T-helper 2 cell treated with Interferon-gamma antibody and Interleukin-4, amounts not matched to agents 5 μg/mL and 100 μg/mL, for 36 hours (primary cell): Measurements from ENCODE around the gene SNRNP200.

Experiments
- DNase-seq: peaks from one replicate; pipeline ENCODE4 v3.0.0; 2021; ENCODE audit warnings: low spot score
- H3K27ac Mint-ChIP-seq: one replicate; pipeline ENCODE4 v1.8.0; 2021; ENCODE audit warnings: mild to moderate bottlenecking, mixed read lengths
- H3K27me3 Mint-ChIP-seq: one replicate; pipeline ENCODE4 v1.8.0; 2021; ENCODE audit warnings: low read depth, mixed read lengths
- H3K36me3 Mint-ChIP-seq: one replicate; pipeline ENCODE4 v1.8.0; 2021; ENCODE audit warnings: low read depth, mixed read lengths
- H3K4me1 Mint-ChIP-seq: one replicate; pipeline ENCODE4 v1.8.0; 2021; ENCODE audit warnings: low read depth, mixed read lengths
- H3K4me3 Mint-ChIP-seq: one replicate; pipeline ENCODE4 v1.8.0; 2022; ENCODE audit warnings: mild to moderate bottlenecking, moderate library complexity, mixed read lengths
- H3K9me3 Mint-ChIP-seq: one replicate; pipeline ENCODE4 v1.8.0; 2021; ENCODE audit warnings: mixed read lengths

Gene SNRNP200

GRCh38 chr2:96276787-96277499 is 28.4 kb downstream of the SNRNP200 start:
- Mint-ChIP-seq H3K36me3 (peaks cover 65% of the 10 kb centered on the region), H3K4me3 (no peak overlapping the region), H3K4me1 (no peaks in the 10 kb centered on the region), H3K27me3 (no peaks in the 10 kb centered on the region), H3K27ac (no peak overlapping the region), H3K9me3 (no peaks in the 10 kb centered on the region)
- DNase-seq = no peak

- Mint-ChIP-seq H3K9me3 (no peaks in the 10 kb centered on the region), H3K4me3 (no peak overlapping the region), H3K27ac (no peak overlapping the region)
Measured at GRCh38 chr2:96274355-96275056, 30.8 kb downstream of the SNRNP200 start.

DNA sequence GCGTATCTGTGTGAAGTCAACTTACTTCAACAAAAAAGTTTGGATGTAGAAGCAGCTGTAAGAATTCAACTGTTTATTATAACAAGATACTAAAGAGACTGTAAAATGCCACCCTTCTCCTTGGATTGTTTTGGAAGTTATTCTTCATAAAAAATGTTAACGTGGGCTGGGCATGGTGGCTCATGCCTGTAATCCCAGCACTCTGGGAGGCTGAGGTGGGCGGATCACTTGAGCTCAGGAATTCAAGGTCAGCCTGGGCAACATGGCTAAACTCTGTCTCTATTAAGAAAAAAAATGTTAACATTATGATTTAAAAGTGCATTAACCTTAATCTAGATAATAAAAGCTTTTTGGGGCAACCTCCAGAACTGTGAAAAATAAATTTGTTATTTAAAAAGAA is 31.6 kb downstream of the SNRNP200 start:
- DNase-seq = no peak
- Mint-ChIP-seq H3K9me3 (no peaks in the 10 kb centered on the region), H3K27me3 (no peaks in the 10 kb centered on the region), H3K4me1 (peaks cover 2% of the 10 kb centered on the region), H3K4me3 (no peak overlapping the region), H3K36me3 (peaks cover 59% of the 10 kb centered on the region), H3K27ac (no peak overlapping the region)

More at GRCh38 chr2:96274355-96275056, 30.8 kb downstream of the SNRNP200 start:
- Mint-ChIP-seq H3K36me3 (peaks cover 60% of the 10 kb centered on the region), H3K4me1 (no peaks in the 10 kb centered on the region), H3K27me3 (no peaks in the 10 kb centered on the region)
- DNase-seq = no peak

DNA sequence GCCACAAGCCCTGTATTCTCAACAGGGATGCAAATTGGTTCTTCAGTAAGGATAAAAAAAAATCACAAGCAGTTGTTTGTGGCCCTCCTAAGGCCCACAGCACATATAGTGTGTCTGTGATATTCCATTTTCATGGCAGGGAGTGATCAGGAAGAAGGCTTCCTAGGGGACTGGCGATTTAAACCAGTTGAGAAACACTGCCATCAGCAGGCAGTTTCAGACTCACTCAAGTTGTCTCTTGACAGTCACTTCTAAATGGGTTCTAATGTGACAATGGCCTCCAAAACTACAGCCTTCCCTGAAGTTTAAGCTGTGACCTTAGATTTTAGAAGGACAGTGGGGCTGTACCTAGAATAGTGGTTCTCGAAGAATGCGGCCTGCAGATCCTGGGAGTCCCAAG is 33.4 kb downstream of the SNRNP200 start:
- H3K4me1 Mint-ChIP-seq = peaks cover 11% of the 10 kb centered on the region

GRCh38 chr2:96267159-96267971 is 38.0 kb downstream of the SNRNP200 start:
- Mint-ChIP-seq H3K4me3 (peak overlapping the region; percentile 99), H3K36me3 (peaks cover 45% of the 10 kb centered on the region), H3K9me3 (no peaks in the 10 kb centered on the region), H3K27me3 (no peaks in the 10 kb centered on the region), H3K4me1 (peaks cover 28% of the 10 kb centered on the region), H3K27ac (peak overlapping the region; percentile 87)
- DNase-seq = peak; percentile 64

More for the DNA sequence above, 33.4 kb downstream of the SNRNP200 start:
- H3K4me3 Mint-ChIP-seq = no peak overlapping the region
- no peak overlapping the region for H3K27ac Mint-ChIP-seq
- H3K36me3 Mint-ChIP-seq = peaks cover 56% of the 10 kb centered on the region
- DNase-seq = no peak
- no peaks in the 10 kb centered on the region for H3K9me3 Mint-ChIP-seq
- H3K27me3 Mint-ChIP-seq = no peaks in the 10 kb centered on the region

- Mint-ChIP-seq H3K4me3 (peak within 1 kb of the TSS; percentile 99), H3K36me3 (peaks cover 44% of the 10 kb centered on the region)
Measured at GRCh38 chr2:96265840-96266679, 39.3 kb downstream of the SNRNP200 start, which contains the start of the genes CIAO1 and TMEM127. TSS of gene CIAO1 (plus strand) at chr2:96266225. CDS start at chr2:96266351, 126 bp downstream. TSS of gene TMEM127 (minus strand) at chr2:96265997. CDS start at chr2:96265381, 616 bp downstream.

DNA sequence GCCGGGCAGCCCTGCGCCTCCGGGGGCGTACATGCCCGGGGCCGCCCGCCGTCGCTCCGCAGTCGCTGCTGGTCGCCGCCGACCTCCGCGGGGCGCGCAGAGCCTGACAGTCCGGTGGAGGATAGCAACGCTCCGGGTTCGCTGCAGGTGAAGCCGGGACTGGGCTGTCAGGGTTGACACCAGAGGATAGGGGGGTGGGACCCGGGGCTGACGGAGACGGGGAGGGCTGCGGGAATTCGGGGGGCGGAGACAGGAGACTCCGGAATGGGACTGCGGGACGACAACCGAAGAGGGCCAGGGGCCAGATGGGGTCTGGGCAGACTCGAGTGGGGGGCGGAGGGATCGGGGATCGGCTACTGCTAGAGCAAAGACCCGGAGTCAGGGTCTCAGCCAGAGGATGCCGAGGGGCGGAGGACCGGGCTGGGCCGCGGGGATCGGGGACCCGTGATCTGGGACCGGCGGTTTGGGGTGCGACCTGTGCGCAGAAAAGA is 40.0 kb downstream of the SNRNP200 start:
- peak overlapping the region; percentile 99 for H3K4me3 Mint-ChIP-seq
- H3K27me3 Mint-ChIP-seq = no peaks in the 10 kb centered on the region
- peak overlapping the region; percentile 92 for H3K27ac Mint-ChIP-seq
- H3K4me1 Mint-ChIP-seq = peaks cover 33% of the 10 kb centered on the region
- H3K9me3 Mint-ChIP-seq = no peaks in the 10 kb centered on the region
- H3K36me3 Mint-ChIP-seq = peaks cover 51% of the 10 kb centered on the region
- peak; percentile 29 for DNase-seq

More at GRCh38 chr2:96265840-96266679, 39.3 kb downstream of the SNRNP200 start, which contains the start of the genes CIAO1 and TMEM127:
- no peaks in the 10 kb centered on the region for H3K9me3 Mint-ChIP-seq
- peak within 1 kb of the TSS; percentile 92 for H3K27ac Mint-ChIP-seq
- H3K4me1 Mint-ChIP-seq = peaks cover 28% of the 10 kb centered on the region
- DNase-seq = peak; percentile 100
- no peaks in the 10 kb centered on the region for H3K27me3 Mint-ChIP-seq

DNA sequence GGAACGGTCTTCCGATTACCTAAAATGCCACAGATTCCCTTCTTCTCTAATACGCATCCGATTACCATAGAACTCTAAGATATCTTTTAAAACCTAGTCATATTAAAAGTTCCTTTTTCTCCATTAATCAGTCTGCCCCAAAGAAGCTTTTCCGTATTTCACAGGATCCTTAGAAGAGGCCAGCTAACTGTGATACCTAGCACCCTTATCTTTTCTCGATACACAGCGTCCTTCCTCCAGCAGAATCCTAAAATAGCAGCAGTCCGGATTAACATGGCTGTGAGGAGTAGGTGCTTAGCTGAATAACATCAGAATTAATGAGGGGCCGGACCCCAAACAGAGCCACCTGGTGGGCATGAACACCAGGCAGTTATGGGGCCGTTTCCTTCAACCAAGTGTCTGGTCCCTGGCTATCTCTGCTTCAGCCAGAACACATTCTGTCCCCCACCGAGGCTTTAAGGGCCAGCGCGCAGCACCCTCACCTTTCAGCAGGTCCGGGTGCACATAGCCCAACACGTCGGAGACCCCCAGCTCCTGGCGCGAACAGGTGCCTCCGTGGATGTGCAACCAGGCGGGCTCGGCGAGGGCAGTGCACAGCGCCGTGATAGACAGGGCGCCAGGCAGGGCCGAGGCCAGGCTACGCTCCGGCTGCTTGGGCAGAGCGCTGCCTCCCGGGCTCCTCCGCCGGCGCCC is 40.5 kb downstream of the SNRNP200 start:
- peaks cover 37% of the 10 kb centered on the region for H3K4me1 Mint-ChIP-seq
- no peaks in the 10 kb centered on the region for H3K27me3 Mint-ChIP-seq
- peak; percentile 15 for DNase-seq
- H3K4me3 Mint-ChIP-seq = peak overlapping the region; percentile 84
- H3K36me3 Mint-ChIP-seq = peaks cover 49% of the 10 kb centered on the region
- H3K9me3 Mint-ChIP-seq = no peaks in the 10 kb centered on the region
- peak overlapping the region; percentile 68 for H3K27ac Mint-ChIP-seq

DNA sequence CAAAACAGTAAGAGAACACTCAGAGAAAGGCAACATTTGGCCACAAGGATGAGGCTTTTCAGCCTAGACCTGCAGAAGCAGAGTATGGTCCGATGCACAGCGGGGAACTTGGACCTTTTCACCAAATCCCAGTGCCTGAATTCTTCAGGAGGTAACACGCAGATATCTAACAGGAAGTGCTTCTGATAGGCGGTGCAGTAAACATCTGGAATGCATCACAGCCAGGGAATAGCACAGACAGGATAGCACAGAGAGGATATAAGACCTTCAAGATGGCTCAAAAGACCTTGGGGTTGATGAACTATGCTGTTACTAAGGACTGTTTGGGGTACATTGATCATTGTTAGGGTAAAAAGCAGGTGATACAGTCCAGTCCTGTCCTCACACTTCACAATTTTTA is 41.3 kb downstream of the SNRNP200 start:
- Mint-ChIP-seq H3K27me3 (no peaks in the 10 kb centered on the region), H3K4me1 (peaks cover 41% of the 10 kb centered on the region), H3K27ac (peak overlapping the region; percentile 68), H3K4me3 (peak overlapping the region; percentile 84), H3K36me3 (peaks cover 46% of the 10 kb centered on the region), H3K9me3 (no peaks in the 10 kb centered on the region)
- no peak for DNase-seq

DNA sequence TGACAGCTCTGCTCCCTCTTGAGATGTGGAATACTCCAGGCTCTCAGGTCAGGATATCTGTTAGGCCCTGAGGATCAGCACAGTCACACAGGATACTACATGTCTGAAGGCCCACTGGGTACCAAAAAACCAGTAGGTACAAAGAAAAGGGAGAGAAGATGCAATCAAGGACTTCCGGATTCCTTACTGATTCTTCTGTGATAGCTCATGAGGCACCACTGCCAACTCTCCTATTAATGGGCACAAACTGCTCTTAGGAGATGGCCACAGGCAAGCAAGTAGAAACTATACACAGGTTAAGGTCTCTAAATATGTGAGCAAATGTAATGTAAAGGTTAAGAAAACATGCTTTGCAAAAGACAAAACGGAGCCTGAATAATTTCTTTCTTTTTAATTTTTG is 43.0 kb downstream of the SNRNP200 start:
- no peak overlapping the region for H3K27ac Mint-ChIP-seq
- H3K27me3 Mint-ChIP-seq = no peaks in the 10 kb centered on the region
- H3K36me3 Mint-ChIP-seq = peaks cover 39% of the 10 kb centered on the region
- H3K9me3 Mint-ChIP-seq = no peaks in the 10 kb centered on the region
- no peak overlapping the region for H3K4me3 Mint-ChIP-seq
- DNase-seq = no peak
- peaks cover 38% of the 10 kb centered on the region for H3K4me1 Mint-ChIP-seq

DNA sequence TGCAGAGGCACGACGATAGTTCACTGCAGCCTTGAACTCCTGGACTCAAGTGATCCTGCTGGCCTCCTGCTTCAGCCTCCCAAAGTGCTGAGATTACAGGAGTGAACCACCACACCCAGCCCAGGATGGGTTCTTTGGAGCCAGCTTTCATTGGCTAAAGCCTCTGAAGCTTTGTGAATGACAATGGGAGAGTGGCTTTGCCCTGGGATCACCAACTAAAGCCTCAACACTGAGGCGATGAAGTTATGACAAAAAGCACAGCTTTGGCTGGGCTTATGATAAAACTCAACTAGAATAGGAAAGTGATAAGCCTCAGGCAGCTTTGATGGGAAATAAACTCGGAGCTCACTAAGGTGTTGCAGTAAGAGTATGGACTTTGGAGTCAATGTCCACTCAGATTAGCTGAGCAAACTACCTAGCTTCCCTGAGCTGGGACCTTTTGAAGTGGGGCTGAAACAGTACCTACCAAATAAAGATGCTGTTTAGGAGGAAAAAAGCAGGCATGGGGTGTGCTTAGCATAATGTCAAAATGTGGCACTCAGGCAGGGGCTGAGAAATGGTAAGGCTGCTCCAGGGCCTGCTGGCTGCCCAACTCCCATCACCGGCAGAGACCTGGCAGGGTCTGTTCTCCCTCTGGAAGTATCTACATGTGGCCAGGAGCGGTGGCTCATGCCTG is 43.9 kb downstream of the SNRNP200 start:
- DNase-seq = no peak
- H3K27me3 Mint-ChIP-seq = no peaks in the 10 kb centered on the region
- H3K27ac Mint-ChIP-seq = no peak overlapping the region
- H3K4me3 Mint-ChIP-seq = no peak overlapping the region
- peaks cover 36% of the 10 kb centered on the region for H3K36me3 Mint-ChIP-seq
- no peaks in the 10 kb centered on the region for H3K9me3 Mint-ChIP-seq
- H3K4me1 Mint-ChIP-seq = peaks cover 41% of the 10 kb centered on the region
